SU-DHL-6 (cell line): ENCODE results near the gene SACM1L.

Source experiments
- EZH2phosphoT487 ChIP-seq: fragments of 200-600 bp; sonication (generic), shearing (Covaris generic); conservative IDR thresholded peaks from 2 replicates; pipeline ENCODE4 v1.6.1; 2018; ENCODE audit warnings: mild to moderate bottlenecking, antibody characterized with exemption, low read length, moderate library complexity, mixed read lengths
- TF ChIP-seq, protein P1 (sequence below): fragments of 200-600 bp; sonication (generic); IDR thresholded peaks from one replicate; pipeline ENCODE4 v1.5.1; 2017; ENCODE audit warnings: antibody characterized with exemption, mild to moderate bottlenecking, low read length, moderate library complexity; ENCODE audit not compliant: insufficient read depth, poor library complexity, severe bottlenecking

- TF ChIP-seq, protein P1, sequence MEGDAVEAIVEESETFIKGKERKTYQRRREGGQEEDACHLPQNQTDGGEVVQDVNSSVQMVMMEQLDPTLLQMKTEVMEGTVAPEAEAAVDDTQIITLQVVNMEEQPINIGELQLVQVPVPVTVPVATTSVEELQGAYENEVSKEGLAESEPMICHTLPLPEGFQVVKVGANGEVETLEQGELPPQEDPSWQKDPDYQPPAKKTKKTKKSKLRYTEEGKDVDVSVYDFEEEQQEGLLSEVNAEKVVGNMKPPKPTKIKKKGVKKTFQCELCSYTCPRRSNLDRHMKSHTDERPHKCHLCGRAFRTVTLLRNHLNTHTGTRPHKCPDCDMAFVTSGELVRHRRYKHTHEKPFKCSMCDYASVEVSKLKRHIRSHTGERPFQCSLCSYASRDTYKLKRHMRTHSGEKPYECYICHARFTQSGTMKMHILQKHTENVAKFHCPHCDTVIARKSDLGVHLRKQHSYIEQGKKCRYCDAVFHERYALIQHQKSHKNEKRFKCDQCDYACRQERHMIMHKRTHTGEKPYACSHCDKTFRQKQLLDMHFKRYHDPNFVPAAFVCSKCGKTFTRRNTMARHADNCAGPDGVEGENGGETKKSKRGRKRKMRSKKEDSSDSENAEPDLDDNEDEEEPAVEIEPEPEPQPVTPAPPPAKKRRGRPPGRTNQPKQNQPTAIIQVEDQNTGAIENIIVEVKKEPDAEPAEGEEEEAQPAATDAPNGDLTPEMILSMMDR: no peak
- TF ChIP-seq EZH2phosphoT487: no peak
Measured at GRCh38 chr3:45787551-45787950, 98.4 kb downstream of the SACM1L start.
